AML-193 (cell line): ENCODE measurements around the gene RHOBTB1.

Experiments
- DNase-seq, 2 experiments: peaks; one replicate each; lab custom pipeline; 2025; lab: John Stamatoyannopoulos, UW

The RHOBTB1 gene

GRCh38 chr10:60964257-60965235 lies 20.6 kb upstream of the RHOBTB1 start:
- DNase-seq = peak; percentile 57 to 64

DNA sequence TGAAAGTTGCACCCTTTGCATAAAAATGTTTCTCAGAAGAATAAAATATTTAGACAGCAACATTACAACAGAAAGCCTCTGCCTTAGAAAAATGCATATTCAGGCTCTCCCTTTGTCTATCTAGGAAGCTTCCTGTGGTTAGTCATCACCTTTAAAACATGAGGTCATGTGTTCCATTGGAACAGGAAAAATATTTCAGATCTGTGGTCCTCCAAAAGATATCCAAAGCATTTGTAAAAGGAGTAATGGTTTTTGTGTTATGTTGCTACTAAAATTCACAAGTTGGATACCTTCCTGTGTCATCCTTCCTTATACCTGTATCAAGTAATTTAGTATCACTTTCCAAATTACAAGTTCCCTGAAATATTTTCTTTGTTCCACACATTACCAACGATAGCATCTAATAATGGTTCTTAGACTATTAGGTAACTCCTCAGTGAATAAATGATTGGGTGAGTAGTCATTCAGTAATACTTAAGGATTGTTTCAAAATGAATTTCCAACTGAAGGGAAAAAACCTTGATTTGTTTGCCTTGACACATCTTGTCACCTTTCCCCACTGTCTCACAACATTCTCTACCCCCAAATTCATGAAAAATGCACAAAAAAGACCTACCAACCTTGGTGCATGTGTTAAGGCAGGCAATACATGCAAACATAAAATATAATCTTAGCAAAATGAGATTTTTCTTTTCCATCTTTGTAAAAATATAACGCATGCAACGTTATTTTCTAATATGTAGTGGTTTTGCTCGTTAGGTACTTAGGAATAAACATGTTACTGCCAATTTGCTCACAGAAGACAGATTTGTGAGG lies 19.7 kb upstream of the RHOBTB1 start:
- no peak for DNase-seq

DNA sequence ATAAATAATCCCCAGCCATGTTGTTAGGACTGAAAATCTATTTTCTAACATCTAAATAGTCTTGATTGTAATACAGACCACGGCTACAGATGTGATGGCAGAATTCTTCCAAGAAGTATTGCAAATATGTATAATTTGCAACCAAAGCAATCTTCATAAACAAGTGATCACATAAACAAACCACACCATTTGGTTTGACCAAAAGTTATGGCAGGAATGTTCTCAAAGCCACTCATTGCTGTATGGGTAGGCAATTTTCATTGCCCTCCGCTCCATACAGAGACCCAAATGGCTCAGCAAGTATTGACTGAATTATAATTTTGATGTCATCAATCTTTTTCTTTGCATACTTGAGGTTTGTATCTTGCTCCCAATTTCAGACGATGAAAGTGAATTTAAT lies 19.0 kb upstream of the RHOBTB1 start:
- DNase-seq = no peak

DNA sequence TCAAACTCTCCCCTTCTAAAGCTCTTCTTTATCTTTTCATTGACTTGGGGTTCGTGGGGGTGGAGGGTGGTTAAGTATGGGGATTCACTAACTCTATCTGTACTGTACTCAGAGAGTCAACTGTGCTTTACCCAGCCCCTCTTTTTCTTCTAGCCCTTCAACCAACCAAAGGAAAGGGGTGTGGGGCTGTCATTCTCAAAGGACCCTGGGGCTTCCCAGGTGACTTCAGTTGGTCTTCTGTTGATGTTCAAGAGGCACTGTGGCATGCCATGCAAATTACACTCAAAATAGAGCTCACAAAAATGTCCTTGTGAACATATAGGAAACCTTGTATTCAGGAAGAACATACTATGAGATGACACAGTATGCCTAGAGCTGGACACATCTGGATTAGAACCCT lies 16.9 kb upstream of the RHOBTB1 start:
- DNase-seq = no peak

- DNase-seq = no peak
Observed at GRCh38 chr10:60960031-60960430, 16.0 kb upstream of the RHOBTB1 start.

DNA sequence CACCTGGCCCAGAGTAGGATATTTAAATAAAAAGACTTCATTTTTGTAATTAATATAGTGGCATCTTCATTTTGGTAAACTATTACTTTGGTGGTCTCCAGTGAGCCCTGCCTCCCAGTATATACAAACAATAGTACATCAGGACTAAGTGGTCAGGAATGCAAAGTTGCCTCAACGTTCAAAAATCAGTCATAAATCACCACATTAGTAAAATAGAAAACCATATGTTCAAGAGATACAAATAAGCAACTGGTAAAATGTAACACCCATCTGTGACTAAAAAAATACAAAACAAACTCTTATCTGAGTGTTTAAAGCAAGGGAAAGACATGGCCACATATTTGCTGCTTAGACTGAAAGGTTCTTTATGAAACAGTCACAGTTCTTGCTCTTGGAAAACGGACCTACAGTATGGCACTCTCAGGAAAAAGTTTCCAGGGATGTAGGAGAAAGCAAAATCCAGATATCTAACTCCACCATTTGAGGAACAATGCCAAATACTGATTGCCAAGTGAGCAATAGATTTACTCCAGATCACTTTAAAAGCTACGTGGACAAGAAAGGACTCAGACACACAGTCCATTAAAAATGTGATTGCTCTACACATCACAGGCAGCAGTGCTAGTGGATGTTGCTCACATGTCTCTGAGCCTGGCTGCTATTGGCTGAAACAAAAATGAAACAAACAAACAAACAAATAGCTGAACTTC lies 15.1 kb upstream of the RHOBTB1 start:
- DNase-seq = no peak

- DNase-seq = no peak
Observed at GRCh38 chr10:60957667-60958221, 13.8 kb upstream of the RHOBTB1 start.

GRCh38 chr10:60955957-60956425 lies 12.0 kb upstream of the RHOBTB1 start:
- DNase-seq = no peak

DNA sequence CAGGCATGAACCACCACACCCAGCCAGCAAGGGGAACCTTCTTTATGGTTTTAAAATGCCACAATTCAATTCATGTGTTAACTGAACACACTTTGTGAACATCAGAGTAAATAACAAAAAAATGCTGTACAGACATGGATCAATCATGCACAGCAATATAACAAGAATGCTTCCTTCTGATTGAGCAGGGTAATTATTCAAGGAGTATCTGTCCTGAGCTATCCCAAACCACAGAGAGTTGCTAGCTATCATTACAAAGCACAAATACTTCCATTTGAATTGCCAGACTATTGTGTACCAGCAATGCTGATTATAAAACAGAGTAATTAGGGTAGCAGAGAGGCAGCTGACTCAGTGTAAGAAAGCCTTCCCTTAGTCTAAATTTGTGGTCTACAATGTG lies 11.3 kb upstream of the RHOBTB1 start:
- DNase-seq = no peak

GRCh38 chr10:60954035-60954434 lies 10.1 kb upstream of the RHOBTB1 start:
- DNase-seq = no peak

DNA sequence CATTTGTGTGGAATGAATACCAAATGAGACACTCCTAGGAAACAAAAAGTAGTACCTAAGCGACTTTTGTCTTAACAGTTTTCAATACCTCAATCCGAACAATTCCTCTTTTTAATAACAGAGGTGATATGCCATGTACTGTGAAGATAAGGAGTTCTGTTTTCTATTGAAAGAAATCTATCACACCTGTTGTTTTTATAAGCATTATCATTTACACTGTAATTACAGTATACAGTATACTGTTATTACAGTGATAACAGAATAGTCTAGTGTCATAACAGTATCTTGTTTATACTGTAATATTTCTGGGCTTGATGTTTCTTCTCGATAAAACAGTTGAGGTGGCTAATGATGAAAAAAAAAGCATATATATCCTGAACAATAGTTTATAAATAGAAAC lies 9.4 kb upstream of the RHOBTB1 start:
- no peak for DNase-seq

DNA sequence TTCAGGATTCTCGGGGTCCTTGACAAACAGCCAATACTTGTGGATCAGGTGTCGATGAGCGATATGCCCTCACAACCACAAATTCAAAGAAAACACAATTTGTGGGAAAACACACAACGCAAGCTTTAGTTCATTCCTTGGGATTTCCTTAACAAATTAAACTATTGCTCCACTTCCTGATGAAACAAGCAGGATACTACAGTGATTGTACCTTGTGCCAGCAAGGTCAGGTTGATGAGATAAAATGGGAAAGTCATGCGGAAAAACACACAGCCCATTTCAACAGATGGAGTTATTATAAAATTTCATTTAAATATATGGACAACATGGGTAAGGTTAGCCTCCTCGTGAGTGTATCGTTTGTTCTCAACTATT lies 8.8 kb upstream of the RHOBTB1 start:
- DNase-seq = no peak

DNA sequence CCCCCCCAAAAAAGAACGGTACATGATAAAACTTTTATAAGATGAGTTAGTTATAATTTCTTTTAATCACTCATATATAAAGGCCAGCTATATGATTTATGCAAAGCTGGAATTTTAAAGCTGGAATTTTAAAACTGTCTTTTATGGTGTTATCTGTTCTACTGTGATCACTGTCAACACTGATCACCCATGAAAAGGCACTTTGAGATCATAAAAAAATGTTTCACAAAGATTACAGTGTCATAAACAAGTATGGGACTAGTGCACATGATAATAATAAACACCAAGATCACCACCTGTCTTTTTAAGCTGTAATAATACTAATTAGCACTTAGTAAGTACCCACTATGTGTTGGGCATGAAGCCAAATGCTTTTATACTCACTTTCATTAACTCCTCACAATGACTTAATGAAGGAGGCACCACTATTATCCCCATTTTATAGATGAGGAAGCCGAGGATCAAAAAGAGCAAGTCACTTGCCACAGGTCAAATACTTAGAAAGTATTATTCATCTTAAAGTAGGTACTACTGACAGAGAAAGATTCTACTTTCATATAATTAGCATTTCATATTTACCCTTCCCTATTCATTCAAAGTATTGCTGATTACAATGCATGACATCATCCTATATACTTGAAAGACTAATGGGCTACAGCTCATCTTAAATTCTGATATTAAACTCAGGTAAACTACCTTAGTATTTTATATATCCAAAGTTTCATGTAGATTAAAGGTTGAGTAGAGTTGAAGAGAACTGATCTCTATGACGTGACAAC lies 8.3 kb upstream of the RHOBTB1 start:
- DNase-seq = no peak

DNA sequence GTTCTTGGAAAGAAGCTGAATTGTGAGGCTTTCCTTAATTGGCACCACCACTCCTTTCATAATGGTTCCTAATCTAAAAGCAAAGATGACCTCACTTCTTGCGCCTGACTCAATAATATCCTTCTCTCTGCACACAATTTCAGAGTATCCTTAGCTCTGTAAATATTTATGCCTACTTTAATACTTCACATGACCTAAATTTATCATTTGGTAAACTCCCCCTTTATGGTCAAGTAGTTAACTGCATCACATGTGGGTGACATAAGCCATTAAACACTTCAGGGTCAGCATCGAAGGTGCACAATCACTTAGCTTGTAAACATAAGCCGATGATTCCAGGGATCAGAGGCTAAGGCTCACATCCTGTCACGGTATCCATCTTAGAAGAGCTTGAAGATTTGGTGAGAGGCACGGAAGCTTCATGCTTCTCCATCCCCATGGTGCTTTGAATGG lies 7.3 kb upstream of the RHOBTB1 start:
- no peak for DNase-seq

DNA sequence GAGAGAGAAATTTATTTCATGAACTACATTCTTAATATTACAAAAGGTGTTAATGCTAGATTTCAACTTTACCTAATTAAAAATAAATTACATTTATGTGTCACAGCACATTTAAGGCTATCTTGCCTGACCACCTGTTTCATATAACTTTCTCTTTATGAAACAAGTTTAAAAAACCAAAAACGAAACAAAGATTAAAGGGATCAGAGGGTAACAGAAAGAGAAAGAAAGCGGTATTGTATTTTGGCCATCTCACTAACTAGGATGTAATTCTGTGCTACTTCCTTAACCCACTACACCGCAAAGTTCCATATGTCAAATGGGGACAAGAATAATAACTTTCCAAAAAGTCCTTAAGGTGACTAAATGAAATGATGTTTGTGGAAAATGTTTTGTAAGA lies 6.3 kb upstream of the RHOBTB1 start:
- DNase-seq = no peak

DNA sequence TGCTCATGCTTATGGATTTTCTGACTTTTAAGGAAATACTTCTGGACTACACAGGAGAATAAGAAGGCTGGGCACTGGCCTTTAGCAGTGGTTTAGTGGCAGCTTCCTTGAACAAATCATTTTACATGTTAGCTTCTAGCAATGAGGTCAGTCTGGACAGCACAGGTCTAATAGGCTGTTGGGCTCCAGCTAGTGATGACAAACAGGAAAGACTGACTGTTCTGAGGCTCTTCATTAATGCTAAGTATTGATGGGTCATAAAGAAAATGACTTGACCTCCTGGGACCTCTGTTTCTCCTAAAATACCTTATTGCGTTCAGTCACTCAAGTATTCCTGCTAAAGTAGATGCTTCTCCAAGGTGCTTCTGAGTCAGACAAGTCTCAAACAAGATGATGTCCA lies 4.9 kb upstream of the RHOBTB1 start:
- no peak for DNase-seq

- DNase-seq = no peak
Observed at GRCh38 chr10:60944910-60945297, 919 bp upstream of the RHOBTB1 start.

DNA sequence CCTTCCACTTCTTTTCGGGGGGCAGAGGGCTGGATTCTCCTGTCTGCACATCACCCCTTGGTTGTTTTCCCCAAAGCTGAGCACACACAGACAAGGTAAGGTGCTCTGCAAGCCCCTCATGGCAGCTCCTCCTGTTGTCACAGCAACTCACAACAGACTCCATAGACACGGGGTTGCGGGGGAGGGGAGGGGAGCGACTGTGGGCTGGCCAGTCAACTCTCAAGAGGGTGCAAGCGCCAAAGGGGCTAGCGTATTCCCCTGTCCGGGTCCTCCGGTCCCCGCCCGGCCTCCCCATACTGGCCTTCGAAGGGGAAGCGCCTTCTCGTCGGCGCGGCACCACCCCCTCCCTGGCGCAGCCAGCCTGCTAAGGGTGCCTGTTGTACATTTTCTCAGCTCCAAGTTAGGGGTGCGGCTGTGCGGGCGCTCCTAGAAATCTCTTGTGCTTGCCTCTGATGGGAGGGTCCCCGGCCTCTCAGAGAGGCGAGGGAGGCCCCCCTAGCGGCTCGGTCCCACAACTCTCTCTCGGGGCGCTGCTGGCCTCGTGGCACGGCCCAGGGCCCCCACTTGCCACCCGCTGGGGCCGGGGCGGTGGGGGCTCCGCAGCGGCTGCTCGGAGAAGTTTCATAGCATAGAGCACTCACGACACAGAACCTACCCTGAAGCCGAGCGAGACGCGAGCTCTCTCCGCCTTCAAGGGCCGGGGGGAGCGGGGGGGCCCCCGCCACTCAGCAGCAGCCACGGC lies 498 bp downstream of the RHOBTB1 start:
- peak; percentile 9 to 23 for DNase-seq

GRCh38 chr10:60942788-60943315 lies 1.1 kb downstream of the RHOBTB1 start:
- peak; percentile 35 to 56 for DNase-seq

DNA sequence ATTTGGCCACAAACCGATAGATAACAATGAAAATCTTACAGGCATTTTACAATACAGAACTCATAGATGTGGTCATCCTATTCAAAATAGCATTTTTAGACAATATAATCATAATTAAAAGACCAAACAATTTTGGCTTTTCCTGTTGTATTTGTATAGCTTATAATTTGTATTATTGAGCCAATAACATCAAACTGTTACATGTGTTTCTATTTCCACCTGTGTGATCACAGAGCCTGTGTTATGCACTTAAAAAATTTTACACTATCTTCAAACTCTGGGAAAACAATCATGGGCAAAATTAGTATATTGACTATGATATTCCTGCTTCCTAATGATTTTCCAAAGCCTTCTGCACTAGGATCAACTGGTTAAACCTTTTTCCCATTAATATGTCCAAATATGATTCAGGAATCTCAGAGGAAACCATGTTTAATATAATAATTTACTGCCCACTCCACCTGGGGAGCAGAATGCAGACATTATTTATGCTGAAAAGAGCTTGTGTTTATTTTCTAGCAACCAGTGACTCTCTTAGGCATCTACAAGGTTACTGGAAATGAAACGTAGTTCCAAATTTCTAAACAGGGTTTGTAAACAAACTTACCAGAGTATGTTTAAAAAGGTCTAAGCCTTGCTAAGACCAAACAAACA lies 1.7 kb downstream of the RHOBTB1 start:
- no peak for DNase-seq
